A549 (cell line): ENCODE measurements around the gene GRK2.

Experiments used
- CHD2 ChIP-seq: fragments of 150-350 bp; IDR thresholded peaks from 2 replicates; pipeline ENCODE4 v1.6.1; 2014; ENCODE audit warnings: low read length; ENCODE audit not compliant: partially characterized antibody
- CTCF ChIP-seq: fragments of >200 bp; sonication (Bioruptor Twin); formaldehyde crosslinking; IDR thresholded peaks from 3 replicates; pipeline ENCODE4 v1.5.1; 2016
- EP300 ChIP-seq, 2 experiments: fragments of >200 bp; sonication (Bioruptor Twin); formaldehyde crosslinking; IDR thresholded peaks; 2 replicates in 1 of 2; 3 replicates in 1 of 2; pipeline ENCODE4 v1.6.1; 2016 to 2017
- HMGXB4 ChIP-seq: fragments of 250-450 bp; sonication (Bioruptor Pico); IDR thresholded peaks from 2 replicates; pipeline ENCODE4 v1.5.0; 2021; ENCODE audit warnings: mild to moderate bottlenecking, moderate library complexity, borderline replicate concordance
- HOXB13 ChIP-seq: fragments of 250-450 bp; sonication (Bioruptor Pico); IDR thresholded peaks from 2 replicates; pipeline ENCODE4 v1.5.0; 2020; ENCODE audit warnings: low read depth, mild to moderate bottlenecking, moderate library complexity
- POLR2A ChIP-seq: IDR thresholded peaks from 2 replicates; pipeline ENCODE4 v1.6.1; 2012; ENCODE audit warnings: mild to moderate bottlenecking, low read length
- RCOR1 ChIP-seq: fragments of 150-350 bp; IDR thresholded peaks from 2 replicates; pipeline ENCODE4 v1.6.1; 2014; ENCODE audit warnings: antibody characterized with exemption, low read length, low read depth
- REST ChIP-seq: fragments of 200-600 bp; sonication (generic); IDR thresholded peaks from 2 replicates; pipeline ENCODE4 v1.6.1; 2016; ENCODE audit warnings: antibody characterized with exemption, mild to moderate bottlenecking, moderate library complexity
- ZC3H11A ChIP-seq: fragments of 450-650 bp; IDR thresholded peaks from 2 replicates; pipeline ENCODE4 v1.6.1; 2014; ENCODE audit warnings: antibody characterized with exemption, mild to moderate bottlenecking

- peak; percentile 88 for TF ChIP-seq POLR2A
- TF ChIP-seq HOXB13 (CRISPR knock-in tag): no peak
- no peak for TF ChIP-seq CHD2
- TF ChIP-seq CTCF: peak; percentile 97
- TF ChIP-seq ZC3H11A: no peak
- no peak for TF ChIP-seq EP300 (IDR thresholded peaks at IDR 0.05)
- TF ChIP-seq REST: no peak
- TF ChIP-seq RCOR1: no peak
- TF ChIP-seq HMGXB4: no peak
Measured at GRCh38 chr11:67317205-67317887, 51.1 kb downstream of the GRK2 start.
